ENCODE data around the gene MAN1B1.
A peak's percentile ranks its signal among the peaks of the same experiment; 100 is the strongest.
"Not testable (repeated sequence)": the region's sequence is repeated elsewhere in the genome, so short reads cannot be mapped to it uniquely, and the experiment has no call there.

Gene MAN1B1

DNA sequence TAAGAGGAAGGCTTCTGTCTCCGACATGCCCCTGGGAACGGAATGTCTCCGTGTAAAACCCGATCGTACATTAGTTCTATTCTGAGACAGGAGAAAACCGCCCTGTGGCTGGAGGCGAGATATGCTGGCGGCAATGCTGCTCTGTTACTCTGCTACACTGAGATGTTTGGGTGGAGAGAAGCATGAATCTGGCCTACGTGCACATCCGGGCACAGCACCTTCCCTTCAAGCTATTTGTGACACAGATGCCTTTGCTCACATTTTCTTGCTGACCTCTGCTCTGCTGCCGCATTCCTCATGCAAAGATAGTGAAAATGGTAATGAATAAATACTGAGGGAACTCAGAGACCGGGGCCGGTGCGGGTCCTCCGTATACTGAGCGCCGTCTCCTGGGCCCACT is 29.9 kb downstream of the MAN1B1 start:
- in situ Hi-C loops (cut with HindIII; ENCODE audit: low pct_ligation_motif_present, low pct_unique_long_range_greater_than_20kb, low sequenced_read_pairs): no loop called here
- no peak for DNase-seq

DNA sequence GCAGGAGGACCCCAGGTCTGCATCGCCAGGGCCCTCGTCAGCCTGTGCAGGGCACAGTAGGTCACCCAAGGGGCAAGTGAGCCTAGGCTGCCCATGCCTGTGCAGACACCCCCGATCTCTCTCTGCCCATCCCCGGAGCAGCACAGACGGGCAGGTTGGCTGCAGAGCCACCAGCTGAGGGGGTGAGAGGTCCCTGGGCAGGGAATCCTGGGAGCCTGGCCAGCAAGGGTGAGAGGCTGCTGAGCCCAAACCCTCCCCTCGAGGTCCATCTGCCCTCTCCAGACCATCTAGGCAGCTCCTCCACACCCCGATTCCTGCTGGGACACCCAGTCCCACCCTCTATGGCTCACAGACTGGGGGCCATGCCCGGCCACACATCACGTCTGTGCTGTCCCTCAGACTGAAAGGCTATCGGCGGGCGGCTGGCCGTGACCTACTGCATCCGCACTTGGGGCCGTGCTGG is 30.5 kb downstream of the MAN1B1 start:
- in situ Hi-C loops (cut with HindIII; ENCODE audit: low pct_ligation_motif_present, low pct_unique_long_range_greater_than_20kb, low sequenced_read_pairs): no loop called here
- no peak for DNase-seq

DNA sequence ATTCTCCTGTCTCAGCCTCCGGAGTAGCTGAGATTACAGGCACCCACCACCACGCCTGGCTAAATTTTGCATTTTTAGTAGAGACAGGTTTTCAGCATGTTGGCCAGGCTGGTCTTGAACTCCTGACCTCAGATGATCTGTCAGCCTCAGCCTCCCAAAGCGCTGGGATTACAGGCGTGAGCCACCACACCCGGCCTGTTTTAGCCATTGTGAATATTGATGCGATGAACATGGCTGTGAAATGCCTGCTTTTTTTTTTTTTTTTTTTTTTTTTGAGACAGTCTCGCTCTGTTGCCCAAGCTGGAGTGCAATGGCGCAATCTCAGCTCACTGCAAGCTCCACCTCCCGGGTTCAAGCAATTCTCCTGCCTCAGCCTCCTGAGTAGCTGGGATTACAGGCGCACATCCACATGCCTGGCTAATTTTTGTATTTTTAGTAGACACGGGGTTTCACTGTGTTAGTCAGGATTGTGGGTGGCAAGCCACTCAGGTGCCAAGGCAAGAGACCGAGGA is 31.4 kb downstream of the MAN1B1 start:
- in situ Hi-C loops (cut with HindIII; ENCODE audit: low pct_ligation_motif_present, low pct_unique_long_range_greater_than_20kb, low sequenced_read_pairs); DNase-seq: not testable (repeated sequence)

DNA sequence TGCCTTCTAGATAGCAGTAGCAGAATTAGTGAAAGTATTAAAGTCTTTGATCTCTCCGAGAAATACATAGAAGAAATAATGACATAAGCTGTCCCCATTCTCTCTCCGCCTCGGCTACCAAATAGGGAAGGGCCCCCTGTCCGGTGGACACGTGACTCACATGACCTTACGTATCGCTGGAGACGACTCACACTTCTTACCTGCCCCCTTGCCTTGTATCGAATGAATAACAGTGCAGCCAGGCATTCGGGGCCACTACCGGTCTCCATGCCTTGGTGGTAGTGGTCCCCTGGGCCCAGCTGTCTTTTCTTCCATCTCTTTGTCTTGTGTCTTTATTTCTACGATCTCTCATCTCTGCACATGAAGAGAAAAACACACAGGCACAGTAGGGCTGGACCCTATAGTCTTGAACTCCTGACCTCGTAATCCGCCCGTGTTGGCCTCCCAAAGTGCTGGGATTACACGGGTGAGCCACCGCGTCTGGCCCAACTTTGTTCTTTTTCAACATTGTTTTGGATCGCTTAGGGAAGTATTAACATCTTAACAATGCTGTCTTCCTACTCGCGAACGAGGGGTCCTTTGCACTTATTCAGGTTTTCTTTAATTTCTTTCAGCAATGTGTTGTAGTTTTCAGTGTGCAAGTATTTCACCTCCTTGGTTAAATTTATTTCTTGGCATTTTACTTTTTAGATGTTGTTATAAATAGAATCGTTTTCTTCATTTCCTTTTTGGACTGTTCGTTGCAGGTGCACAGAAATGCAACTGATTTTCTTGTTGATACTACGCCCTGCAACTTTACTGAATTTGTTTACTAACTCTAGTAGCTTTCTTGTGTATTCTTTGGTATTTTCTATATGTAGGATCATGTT is 35.4 kb downstream of the MAN1B1 start:
- in situ Hi-C loops (cut with HindIII; ENCODE audit: low pct_ligation_motif_present, low pct_unique_long_range_greater_than_20kb, low sequenced_read_pairs); DNase-seq: not testable (repeated sequence)

DNA sequence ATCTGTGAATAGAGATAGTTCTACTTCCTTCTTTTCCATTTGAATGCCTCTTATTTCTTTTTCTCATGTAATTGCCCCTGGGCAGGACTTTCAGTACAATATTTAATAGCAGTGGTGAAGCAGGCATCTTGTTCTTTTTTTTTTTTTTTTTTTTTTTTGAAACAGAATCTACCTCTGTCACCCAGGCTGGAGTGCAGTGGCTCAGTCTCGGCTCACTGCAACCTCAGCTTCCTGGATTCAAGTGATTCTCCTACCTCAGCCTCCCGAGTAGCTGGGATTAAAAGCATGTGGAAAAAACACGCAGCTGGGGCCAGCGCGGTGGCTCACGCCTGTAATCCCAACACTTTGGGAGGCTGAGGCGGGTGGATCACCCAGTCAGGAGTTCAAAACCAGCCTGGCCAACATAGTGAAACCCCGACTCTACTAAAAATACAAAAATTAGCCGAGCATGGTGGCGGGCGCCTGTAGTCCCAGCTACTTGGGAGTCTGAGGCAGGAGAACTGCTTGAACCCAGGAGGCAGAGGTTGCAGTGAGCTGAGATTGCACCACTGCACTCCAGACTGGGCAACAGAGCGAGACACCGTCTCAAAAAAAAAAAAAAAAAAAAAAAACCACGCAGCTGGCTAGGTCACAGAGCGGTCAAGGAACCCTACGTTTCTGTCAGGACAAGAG is 36.1 kb downstream of the MAN1B1 start:
- in situ Hi-C loops (cut with HindIII; ENCODE audit: low pct_ligation_motif_present, low pct_unique_long_range_greater_than_20kb, low sequenced_read_pairs); DNase-seq: not testable (repeated sequence)

DNA sequence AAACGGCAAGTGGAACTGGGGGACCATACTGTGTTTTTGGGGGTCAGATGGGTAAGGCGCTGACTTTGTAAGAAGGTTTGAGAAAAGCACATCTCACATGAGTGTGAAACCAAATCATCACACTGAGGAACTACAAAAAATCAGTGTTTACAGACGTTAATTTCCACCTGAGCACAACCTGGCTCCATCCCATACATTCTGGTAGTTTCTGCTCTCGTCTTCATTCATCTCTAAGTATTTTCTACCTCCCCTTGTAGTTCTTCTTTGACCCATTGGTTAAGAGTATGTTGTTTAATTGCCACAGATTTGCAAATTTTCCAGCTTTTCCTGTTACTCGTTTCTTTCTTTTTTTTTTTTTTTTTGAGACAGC is 36.7 kb downstream of the MAN1B1 start:
- in situ Hi-C loops (cut with HindIII; ENCODE audit: low pct_ligation_motif_present, low pct_unique_long_range_greater_than_20kb, low sequenced_read_pairs): no loop called here
- no peak for DNase-seq

DNA sequence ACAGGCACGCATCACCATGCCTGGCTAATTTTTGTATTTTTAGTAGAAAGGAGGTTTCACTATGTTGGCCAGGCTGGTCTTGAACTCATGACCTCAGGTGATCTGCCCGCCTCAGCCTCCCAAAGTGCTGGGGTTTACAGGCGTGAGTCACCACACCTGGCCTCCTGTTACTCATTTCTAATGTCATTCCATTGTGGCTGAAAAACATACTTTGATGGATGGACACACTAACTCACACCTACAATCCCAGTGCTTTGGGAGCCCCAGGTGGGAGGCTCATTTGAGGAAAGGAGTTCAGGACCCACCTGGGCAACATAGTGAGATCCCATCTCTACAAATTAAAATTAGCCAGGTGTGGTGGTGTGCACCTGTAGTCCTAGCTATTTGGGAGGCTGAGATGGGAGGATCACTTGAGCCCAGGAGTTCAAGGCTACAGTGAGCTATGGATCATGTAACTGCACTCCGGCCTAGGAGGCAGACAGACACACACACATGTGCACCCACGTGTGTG is 37.2 kb downstream of the MAN1B1 start:
- in situ Hi-C loops (cut with HindIII; ENCODE audit: low pct_ligation_motif_present, low pct_unique_long_range_greater_than_20kb, low sequenced_read_pairs); DNase-seq: not testable (repeated sequence)

DNA sequence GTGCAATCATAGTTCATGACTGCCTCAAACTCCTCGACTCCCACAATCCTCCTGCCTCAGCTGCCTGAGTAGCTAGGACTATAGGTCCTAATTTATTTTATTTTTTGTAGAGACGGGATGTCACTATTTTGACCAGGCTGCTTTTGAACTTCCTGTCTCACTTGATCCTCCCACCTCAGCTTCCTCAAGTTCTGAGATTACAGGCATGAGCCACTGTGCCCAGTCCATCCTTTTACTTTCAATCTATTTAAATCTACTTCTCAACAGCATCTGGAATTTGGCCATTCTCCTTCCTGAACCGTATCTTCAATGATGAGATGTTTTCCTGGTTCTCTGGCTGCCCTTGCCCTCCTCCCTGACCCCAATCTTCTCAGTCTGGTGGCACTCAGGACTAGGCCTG is 40.0 kb downstream of the MAN1B1 start:
- DNase-seq: no peak
- in situ Hi-C loops (cut with HindIII; ENCODE audit: low pct_ligation_motif_present, low pct_unique_long_range_greater_than_20kb, low sequenced_read_pairs): no loop called here

DNA sequence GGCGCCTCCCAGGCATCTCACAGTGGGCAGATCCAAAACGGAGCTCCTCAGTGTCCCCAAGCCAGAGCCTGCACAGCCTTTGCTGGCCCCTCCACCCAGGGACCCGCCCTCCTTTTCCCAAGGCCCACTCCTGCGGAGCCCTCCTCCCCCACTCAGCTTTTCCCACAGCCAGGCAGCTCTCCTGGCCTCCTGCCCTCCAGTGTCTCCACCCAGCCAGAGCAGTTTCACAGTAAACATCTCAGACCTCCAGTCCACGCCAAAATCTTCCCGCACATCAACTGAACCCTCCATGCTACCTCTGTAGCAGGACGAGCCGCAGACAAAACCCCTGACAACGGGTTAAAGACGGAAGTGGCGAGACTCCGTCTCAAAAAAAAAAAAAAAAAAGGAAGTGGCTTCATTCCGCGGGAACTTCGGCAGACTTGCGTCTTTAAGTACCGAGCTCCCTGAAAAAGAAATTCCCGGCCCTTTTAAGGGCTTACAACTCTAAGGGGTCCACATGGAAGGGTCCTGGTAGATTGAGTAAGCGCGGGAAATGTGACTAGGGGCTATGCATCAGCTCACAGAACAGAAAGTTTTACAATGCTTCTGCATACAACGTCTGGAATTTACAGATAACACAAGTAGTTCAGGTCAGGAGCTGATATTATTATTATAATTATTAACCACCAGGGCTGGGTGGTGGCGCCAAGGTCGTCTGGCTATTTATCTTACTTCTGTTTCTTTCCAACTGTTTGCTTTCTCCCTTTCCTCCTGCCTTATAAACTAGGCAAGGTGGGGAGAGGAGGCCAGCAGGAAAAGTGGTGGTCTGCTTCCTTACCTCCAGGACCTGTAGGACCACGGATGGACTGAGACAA is 40.7 kb downstream of the MAN1B1 start:
- in situ Hi-C loops (cut with HindIII; ENCODE audit: low pct_ligation_motif_present, low pct_unique_long_range_greater_than_20kb, low sequenced_read_pairs): no loop called here
- no peak for DNase-seq

DNA sequence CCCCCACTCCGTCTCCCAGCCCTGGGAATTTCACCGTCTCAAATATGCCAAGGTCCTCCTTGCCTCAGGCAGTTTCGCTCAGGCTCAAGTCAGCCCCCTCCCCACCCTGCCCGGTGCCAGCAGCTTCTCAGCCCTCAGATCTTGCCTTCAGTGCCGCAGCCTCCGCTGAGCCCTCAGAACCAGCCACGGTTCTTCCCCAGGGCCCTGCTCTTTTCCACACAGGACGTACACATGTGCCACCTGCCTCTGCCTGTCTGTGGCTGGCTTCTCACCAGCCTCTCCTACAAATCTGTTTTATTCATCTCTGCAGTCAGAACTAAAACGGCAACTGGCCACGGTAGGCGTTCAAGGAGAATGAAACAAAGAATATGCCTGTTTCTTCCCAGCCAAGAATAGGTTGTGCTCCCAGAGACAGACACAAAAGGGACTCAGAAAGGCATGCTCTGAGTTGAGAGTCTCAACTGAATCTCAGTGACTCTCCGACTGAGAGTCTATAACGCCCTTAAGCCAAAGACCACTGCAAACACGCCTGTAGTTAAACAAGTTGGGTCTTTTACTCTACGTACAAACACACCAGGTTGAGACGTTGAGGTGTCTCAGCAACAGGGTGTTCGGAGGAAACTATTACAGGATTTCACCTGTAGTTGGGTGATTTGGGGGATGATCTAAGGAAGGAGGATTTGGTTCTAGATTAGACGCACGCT is 41.5 kb downstream of the MAN1B1 start:
- in situ Hi-C loops (cut with HindIII; ENCODE audit: low pct_ligation_motif_present, low pct_unique_long_range_greater_than_20kb, low sequenced_read_pairs): no loop called here
- no peak for DNase-seq

DNA sequence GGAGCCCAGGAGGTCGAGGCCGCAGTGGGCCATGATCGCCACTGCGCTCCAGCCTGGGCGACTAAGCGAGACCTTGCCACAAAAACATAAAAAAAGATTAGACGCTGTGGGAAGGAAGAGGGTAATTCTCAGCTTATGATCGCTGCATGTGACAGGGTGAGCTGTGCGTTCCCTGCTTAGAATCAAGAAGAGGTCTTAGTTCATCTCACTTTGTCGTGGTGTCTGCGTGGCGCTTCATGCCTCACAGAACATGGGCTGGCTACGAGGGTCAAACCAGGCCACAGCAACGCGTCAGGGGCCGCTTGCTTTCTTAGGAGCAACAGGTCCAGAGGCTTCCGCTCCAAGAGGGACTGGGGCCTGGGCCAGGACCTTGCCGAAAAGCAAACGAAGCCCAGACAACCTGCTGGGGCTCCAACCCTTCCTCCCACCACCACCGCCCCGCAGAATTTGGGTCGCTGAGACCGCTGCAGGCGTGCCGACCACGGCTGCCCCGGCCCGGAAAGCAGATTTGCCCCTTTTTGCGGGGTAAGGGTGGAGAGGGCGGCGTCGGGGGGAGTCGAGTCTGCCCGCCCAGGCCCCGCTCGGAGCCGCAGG is 42.2 kb downstream of the MAN1B1 start:
- in situ Hi-C loops (cut with HindIII; ENCODE audit: low pct_ligation_motif_present, low pct_unique_long_range_greater_than_20kb, low sequenced_read_pairs): no loop called here
- DNase-seq: no peak

DNA sequence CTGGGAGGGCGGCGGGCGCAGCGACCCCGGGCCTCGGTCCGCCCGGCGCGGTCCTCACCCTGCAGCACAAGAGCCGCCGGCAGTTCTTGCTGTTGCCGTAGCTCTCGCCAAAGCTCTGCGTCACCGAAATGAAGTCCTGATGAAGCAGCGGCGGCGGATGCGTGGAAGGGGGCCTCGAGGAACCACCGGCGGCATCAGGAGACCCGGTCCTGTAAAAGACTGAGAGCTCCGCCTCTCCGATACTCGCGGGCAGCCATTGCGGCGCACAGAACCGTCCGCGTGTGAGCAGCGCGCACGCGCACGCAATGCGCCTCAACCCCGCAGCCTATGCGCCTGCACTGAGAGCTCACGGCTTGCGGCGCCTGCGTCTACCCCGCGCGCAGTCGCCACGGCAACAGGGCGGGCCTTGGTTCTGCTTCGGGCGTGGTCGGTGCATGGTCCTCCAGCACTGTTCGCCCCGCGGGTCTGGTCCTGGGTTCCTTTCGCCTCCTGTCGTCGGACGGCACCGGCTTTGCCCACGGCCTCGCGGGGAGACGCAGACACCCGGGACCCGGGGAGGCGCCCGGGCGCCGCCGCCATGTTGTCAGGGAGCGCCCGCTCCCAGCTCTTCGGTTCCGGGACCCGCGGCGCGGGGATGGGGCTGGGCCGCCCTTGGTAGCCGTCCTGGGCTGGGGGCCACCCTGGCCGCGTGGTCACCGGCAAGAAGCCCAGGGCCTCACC is 42.8 kb downstream of the MAN1B1 start:
- peak; percentile 90 for DNase-seq
- in situ Hi-C loops (cut with HindIII; ENCODE audit: low pct_ligation_motif_present, low pct_unique_long_range_greater_than_20kb, low sequenced_read_pairs): no loop called here

DNA sequence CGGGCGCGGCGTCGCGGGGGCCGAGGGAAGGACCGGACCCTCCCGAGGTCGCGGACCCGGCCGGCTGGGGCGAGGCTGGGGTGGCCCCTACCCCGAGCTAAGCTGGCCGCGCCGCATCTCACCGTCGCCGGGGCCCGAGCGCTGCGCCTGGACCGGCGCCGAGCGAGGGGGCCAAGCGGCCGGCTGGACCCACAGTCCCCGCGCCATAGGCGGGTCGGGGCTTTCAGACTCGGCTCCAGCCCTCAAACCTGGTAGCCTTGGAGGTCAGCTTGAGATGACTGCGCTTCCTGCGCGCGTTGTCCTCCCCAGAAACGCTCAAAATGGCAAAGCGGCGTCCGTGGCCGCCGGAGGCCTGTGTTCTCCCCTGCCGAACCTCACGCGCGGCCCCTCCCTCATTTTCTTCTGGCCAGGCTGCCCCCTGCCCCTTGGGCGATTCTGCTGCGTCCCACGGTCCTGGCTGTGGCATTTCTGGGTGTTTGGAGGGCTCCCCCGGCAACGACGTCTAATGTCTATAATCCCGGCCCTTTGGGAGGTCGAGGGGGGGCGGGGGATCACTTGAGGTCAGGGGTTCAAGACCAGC is 43.5 kb downstream of the MAN1B1 start:
- in situ Hi-C loops (cut with HindIII; ENCODE audit: low pct_ligation_motif_present, low pct_unique_long_range_greater_than_20kb, low sequenced_read_pairs): no loop called here
- peak; percentile 18 for DNase-seq

DNA sequence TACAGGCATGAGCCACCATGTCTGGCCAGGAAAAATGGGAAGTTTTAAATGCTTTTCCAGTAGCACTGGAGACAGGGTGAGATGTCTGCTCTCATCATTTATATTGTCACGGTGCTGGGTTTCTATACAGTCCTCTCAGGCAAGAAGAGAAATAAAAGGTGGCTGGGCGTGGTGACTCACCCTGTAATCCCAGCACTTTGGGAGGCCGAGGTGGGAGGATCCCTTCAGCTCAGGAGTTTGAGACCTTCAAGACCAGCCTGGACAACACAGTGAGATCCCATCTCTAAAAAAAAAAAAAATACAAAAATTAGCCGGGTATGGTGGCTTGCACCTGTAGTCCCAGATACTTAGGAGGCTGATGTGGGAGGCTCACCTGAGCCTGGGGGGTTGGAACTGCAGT is 47.4 kb downstream of the MAN1B1 start:
- DNase-seq: no peak
- in situ Hi-C loops (cut with HindIII; ENCODE audit: low pct_ligation_motif_present, low pct_unique_long_range_greater_than_20kb, low sequenced_read_pairs): no loop called here

DNA sequence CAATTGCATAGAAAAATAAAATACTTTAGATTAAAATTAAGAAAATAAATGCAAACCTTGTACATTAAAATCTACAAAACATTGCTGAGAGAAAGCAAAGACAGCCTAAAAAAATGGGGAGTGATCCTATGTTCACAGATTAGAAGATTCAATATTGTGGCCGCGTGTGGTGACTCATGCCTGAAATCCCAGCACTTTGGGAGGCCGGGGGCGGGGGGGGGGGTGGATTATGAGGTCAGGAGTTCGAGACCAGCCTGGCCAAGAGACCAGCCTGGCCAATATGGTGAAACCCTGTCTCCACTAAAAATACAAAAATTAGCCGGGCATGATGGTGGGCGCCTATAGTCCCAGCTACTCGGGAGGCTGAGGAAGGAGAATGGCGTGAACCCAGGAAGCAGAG is 48.4 kb downstream of the MAN1B1 start:
- in situ Hi-C loops (cut with HindIII; ENCODE audit: low pct_ligation_motif_present, low pct_unique_long_range_greater_than_20kb, low sequenced_read_pairs); DNase-seq: not testable (repeated sequence)

DNA sequence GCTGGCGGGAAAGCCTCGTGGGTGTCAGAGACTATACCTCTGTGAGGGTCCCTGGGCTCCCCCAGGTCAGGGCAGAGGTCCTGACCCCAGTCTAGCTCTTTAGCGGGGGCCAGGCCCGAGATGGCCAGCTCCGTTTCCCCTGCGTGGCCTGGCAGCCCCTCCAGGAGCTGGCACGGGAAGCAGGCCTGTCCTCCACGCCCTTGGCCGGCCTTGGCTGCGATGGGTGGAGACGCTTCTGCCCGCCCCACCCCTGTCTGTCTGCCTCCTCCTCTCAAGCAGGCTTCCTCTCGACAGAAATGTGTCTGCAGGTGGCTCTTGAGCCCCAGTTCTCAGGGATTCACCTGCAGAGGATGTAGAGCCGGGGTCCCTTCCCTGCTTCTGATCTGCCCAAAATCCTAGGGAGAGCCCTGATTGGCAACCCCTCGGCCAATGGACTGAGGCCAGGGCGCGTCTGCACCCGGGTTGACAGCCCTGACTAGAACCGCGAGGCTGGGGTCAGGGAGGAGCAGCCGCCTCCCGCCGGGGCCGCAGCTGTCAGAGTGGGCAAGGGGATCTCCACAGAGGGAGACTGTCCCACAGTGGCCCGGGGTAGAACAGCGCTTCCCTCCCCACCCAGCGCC is 49.6 kb downstream of the MAN1B1 start:
- in situ Hi-C loops (cut with HindIII; ENCODE audit: low pct_ligation_motif_present, low pct_unique_long_range_greater_than_20kb, low sequenced_read_pairs): no loop called here

More for the DNA sequence above, 49.6 kb downstream of the MAN1B1 start:
- DNase-seq: no peak
